Endothelial cell of umbilical vein (primary cell): ENCODE results near the gene CAPN1. TPM values are rescaled to one million over a fixed set of nuclear protein-coding genes. Genes with fewer than 3 reads are reported as not detected.

Experiments
- BruUV-seq: library from RNA; stranded (reverse); fragments of 400-500 nt; replicated peaks from 2 replicates; lab custom pipeline; 2021; lab: Mats Ljungman, UMichigan
- CTCF ChIA-PET: fragments of 300-600, 350-600 bp; sonication (Branson Sonifier 250); formaldehyde crosslinking; loops from one replicate; lab custom pipeline; 2021; ENCODE audit warnings: antibody characterized with exemption, inconsistent platforms; lab: Charles Lee
- POLR2A ChIA-PET: fragments of 300-600, 350-600 bp; sonication (Branson Sonifier 250); formaldehyde crosslinking; loops from one replicate; lab custom pipeline; 2021; ENCODE audit warnings: antibody characterized with exemption, inconsistent platforms; lab: Charles Lee
- DNase-seq: peaks from one replicate; pipeline ENCODE4 v3.0.0-alpha.2; 2011; ENCODE audit warnings: low read depth, low spot score
- FAIRE-seq: peaks from 2 replicates; lab custom pipeline; 2011; peaks lifted over from hg19 to GRCh38; lab: Jason Lieb, UNC
- H2AFZ ChIP-seq: 2 replicates; pipeline ENCODE4 v1.6.0; 2012; ENCODE audit warnings: low read depth, low read length, control low read depth, inconsistent platforms
- H3K27ac ChIP-seq: 2 replicates; pipeline ENCODE4 v1.5.1; 2011; ENCODE audit warnings: low read depth, mild to moderate bottlenecking, control low read depth, low read length, moderate library complexity; ENCODE audit not compliant: insufficient read depth
- H3K27me3 ChIP-seq, 2 experiments: 2 replicates each; pipeline versions ENCODE4 v1.6.0 to v1.6.1; 2011; ENCODE audit warnings: low read length in 2 of 2, mixed read lengths in 1 of 2; ENCODE audit not compliant: control insufficient read depth in 2 of 2, insufficient read depth in 2 of 2
- H3K36me3 ChIP-seq, 2 experiments: 2 replicates in 1 of 2; 3 replicates in 1 of 2; pipeline ENCODE4 v1.5.1; 2011; ENCODE audit warnings: low read length in 2 of 2, mild to moderate bottlenecking in 1 of 2, moderate library complexity in 1 of 2; ENCODE audit not compliant: control insufficient read depth in 2 of 2, insufficient read depth in 2 of 2; ENCODE audit errors: extremely low read depth in 1 of 2
- H3K4me1 ChIP-seq: 3 replicates; pipeline ENCODE4 v1.5.1; 2011; ENCODE audit warnings: mild to moderate bottlenecking, low read length; ENCODE audit not compliant: control insufficient read depth, insufficient read depth; ENCODE audit errors: extremely low read depth
- H3K4me2 ChIP-seq: 2 replicates; pipeline ENCODE4 v1.6.1; 2011; ENCODE audit warnings: low read length, control low read depth, mixed read lengths; ENCODE audit not compliant: insufficient read depth
- H3K4me3 ChIP-seq, 3 experiments: fragments of 200-600 bp in 1 of 3; sonication (generic), shearing (Covaris generic) in 1 of 3; replicated peaks in 1 of 3; 2 replicates each; pipeline ENCODE4 v1.5.1; 2011 to 2016; ENCODE audit warnings: control low read depth in 3 of 3, low read length in 3 of 3, mild to moderate bottlenecking in 2 of 3, inconsistent platforms in 1 of 3, low read depth in 1 of 3, moderate library complexity in 1 of 3; ENCODE audit not compliant: insufficient read depth in 1 of 3
- H3K79me2 ChIP-seq: 2 replicates; pipeline ENCODE4 v1.6.0; 2012; ENCODE audit warnings: low read length, inconsistent platforms; ENCODE audit not compliant: control insufficient read depth, insufficient read depth
- H3K9ac ChIP-seq: replicated peaks from 2 replicates; pipeline ENCODE3; 2011; ENCODE audit warnings: low read length, control low read depth; ENCODE audit not compliant: insufficient read depth; ENCODE audit errors: extremely low read depth
- H3K9me1 ChIP-seq: replicated peaks from 3 replicates; pipeline ENCODE4 v1.6.0; 2011; ENCODE audit warnings: mild to moderate bottlenecking, low read length; ENCODE audit not compliant: control insufficient read depth, insufficient read depth; ENCODE audit errors: extremely low read depth
- H3K9me3 ChIP-seq: replicated peaks from 2 replicates; pipeline ENCODE4 v1.5.1; 2012; ENCODE audit warnings: low read length, inconsistent platforms; ENCODE audit not compliant: control insufficient read depth, insufficient read depth
- H4K20me1 ChIP-seq: replicated peaks from 2 replicates; pipeline ENCODE3; 2011; ENCODE audit warnings: mild to moderate bottlenecking, low read length; ENCODE audit not compliant: control insufficient read depth, insufficient read depth; ENCODE audit errors: extremely low read depth
- EZH2 ChIP-seq: IDR thresholded peaks from 2 replicates; pipeline ENCODE4 v1.6.1; 2012; ENCODE audit warnings: borderline replicate concordance, low read depth, mild to moderate bottlenecking, moderate library complexity, low read length, inconsistent platforms; ENCODE audit not compliant: severe bottlenecking
- FOS ChIP-seq: IDR thresholded peaks from 2 replicates; pipeline ENCODE4 v1.6.1; 2011; ENCODE audit warnings: mild to moderate bottlenecking, low read length, moderate library complexity, borderline replicate concordance; ENCODE audit not compliant: insufficient read depth
- GATA2 ChIP-seq: IDR thresholded peaks from 2 replicates; pipeline ENCODE4 v1.7.0; 2011; ENCODE audit warnings: low read depth, mild to moderate bottlenecking, moderate library complexity, mixed read lengths, low read length; ENCODE audit not compliant: insufficient read length, insufficient read depth
- JUN ChIP-seq: IDR thresholded peaks from 2 replicates; pipeline ENCODE4 v1.6.1; 2011; ENCODE audit warnings: borderline replicate concordance, low read depth; ENCODE audit not compliant: insufficient read length, insufficient read depth
- MYC ChIP-seq: IDR thresholded peaks from one replicate; pipeline ENCODE4 v1.6.1; 2011; ENCODE audit warnings: mild to moderate bottlenecking, low read depth, low read length
- POLR2A ChIP-seq: IDR thresholded peaks from 2 replicates; pipeline ENCODE4 v1.6.1; 2012; ENCODE audit warnings: low read depth, mild to moderate bottlenecking, control low read depth, low read length
- POLR2AphosphoS5 ChIP-seq: IDR thresholded peaks from 2 replicates; pipeline ENCODE4 v1.6.1; 2012; ENCODE audit warnings: low read depth, mild to moderate bottlenecking, control low read depth, low read length, moderate library complexity; ENCODE audit not compliant: insufficient read depth
- dilution Hi-C: fragments of 300-500 bp; cut with MboI; formaldehyde crosslinking; loops from one replicate; pipeline ENCODE4 v1.15.0; 2019; ENCODE audit warnings: low sequenced_read_pairs; ENCODE audit not compliant: extremely low pct_ligation_motif_present
- intact Hi-C: fragments of 100-400 bp; cut with micrococcal nuclease; formaldehyde crosslinking; loops from one replicate; pipeline ENCODE4 v1.10.0; 2022
- polyA plus RNA-seq, 4 experiments: library from polyadenylated mRNA; depleted of rRNA in 3 of 4; stranded (reverse) in 3 of 4; unstranded in 1 of 4; fragments of >200 nt; gene quantifications; 2 replicates each; pipeline versions ENCODE4 v1.2.1 to v1.2.3, GENCODE V29; 2011 to 2012; ENCODE audit warnings: missing spikeins in 1 of 4
- total RNA-seq: library from RNA; stranded (reverse); gene quantifications from 2 replicates; pipeline ENCODE4 v1.2.3, GENCODE V29; 2021
- TF ChIP-seq, protein P1 (sequence below), 2 donors: IDR thresholded peaks; 1 replicate in 1 of 2; 2 replicates in 1 of 2; pipeline ENCODE4 v1.5.1; 2011; ENCODE audit warnings: low read length in 2 of 2, mild to moderate bottlenecking in 2 of 2, moderate library complexity in 2 of 2, control low read depth in 1 of 2, inconsistent platforms in 1 of 2, low read depth in 1 of 2; ENCODE audit not compliant: insufficient read depth in 1 of 2; ENCODE audit errors: extremely low read depth in 1 of 2
- TF ChIP-seq, protein P2 (sequence below): IDR thresholded peaks from 2 replicates; pipeline ENCODE4 v1.6.1; 2011; ENCODE audit not compliant: insufficient read depth, insufficient read length

The CAPN1 gene
- total and polyA plus RNA-seq, 2 donors (not counting 3 experiments of a cell fraction or from before 2014, with no cell fraction given) = 217 to 218 TPM

GRCh38 chr11:65254724-65255123 is 73.0 kb downstream of the CAPN1 start:
- POLR2A ChIA-PET = no interaction called here
- Histone ChIP-seq H3K4me1 (no peaks in the 10 kb centered on the region), H3K9me1 (no peaks in the 10 kb centered on the region), H2AFZ (no peak overlapping the region), H3K9me3 (no peaks in the 10 kb centered on the region), H3K36me3 (no peaks in the 10 kb centered on the region), H3K4me3 (no peak overlapping the region), H3K4me2 (no peak overlapping the region), H3K27ac (no peak overlapping the region), H3K9ac (no peak overlapping the region), H3K79me2 (no peaks in the 10 kb centered on the region), H3K27me3 (no peaks in the 10 kb centered on the region), H4K20me1 (no peaks in the 10 kb centered on the region)
- TF ChIP-seq POLR2A (no peak), MYC (no peak)
- no TSS peak for BruUV-seq
- dilution Hi-C loops (no loop called here), intact Hi-C loops (loop anchor here (2.0 kb wide), 1 partner anchor 144 kb away; the partner anchor contains the start of gene TM7SF2)
- no peak for FAIRE-seq
- no peak for DNase-seq
- CTCF ChIA-PET = interaction anchor here (2.2 to 4.9 kb wide), 3 partner anchors 29 to 75 kb away, joined by 5 to 27 read pairs (median 12); no protein-coding TSS in a partner anchor

DNA sequence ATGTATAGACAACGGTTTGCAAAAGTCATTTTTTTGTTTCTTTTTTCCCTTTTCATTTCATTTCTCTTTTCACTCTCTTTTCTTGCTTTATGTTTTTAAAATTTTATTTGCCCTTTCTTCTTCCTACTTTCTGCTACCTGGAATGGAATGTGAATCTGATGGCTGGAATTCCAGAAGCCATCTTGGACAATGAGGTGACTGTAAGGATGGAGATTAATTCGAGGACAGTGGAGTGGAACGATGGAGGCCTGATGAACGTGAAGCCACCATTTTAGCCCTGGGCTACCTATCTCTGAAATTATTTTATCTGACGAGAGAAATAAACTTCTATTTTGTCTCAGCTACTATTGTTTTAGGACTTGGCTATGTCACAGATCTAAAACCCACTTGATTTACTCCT is 77.3 kb downstream of the CAPN1 start:
- no peaks in the 10 kb centered on the region for H3K9me3 ChIP-seq
- H3K27ac ChIP-seq = no peak overlapping the region
- no peak for FAIRE-seq
- no TSS peak for BruUV-seq
- TF ChIP-seq JUN = no peak
- no peak for TF ChIP-seq EZH2
- no peak for TF ChIP-seq FOS
- TF ChIP-seq POLR2A = no peak
- TF ChIP-seq, protein P1, sequence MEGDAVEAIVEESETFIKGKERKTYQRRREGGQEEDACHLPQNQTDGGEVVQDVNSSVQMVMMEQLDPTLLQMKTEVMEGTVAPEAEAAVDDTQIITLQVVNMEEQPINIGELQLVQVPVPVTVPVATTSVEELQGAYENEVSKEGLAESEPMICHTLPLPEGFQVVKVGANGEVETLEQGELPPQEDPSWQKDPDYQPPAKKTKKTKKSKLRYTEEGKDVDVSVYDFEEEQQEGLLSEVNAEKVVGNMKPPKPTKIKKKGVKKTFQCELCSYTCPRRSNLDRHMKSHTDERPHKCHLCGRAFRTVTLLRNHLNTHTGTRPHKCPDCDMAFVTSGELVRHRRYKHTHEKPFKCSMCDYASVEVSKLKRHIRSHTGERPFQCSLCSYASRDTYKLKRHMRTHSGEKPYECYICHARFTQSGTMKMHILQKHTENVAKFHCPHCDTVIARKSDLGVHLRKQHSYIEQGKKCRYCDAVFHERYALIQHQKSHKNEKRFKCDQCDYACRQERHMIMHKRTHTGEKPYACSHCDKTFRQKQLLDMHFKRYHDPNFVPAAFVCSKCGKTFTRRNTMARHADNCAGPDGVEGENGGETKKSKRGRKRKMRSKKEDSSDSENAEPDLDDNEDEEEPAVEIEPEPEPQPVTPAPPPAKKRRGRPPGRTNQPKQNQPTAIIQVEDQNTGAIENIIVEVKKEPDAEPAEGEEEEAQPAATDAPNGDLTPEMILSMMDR (IDR thresholded peaks at IDR 0.05; ENCODE audit: extremely low read depth in 1 of 2, insufficient read depth in 1 of 2, low read depth in 1 of 2, low read length in 2 of 2) = no peak
- no peak for TF ChIP-seq MYC
- TF ChIP-seq POLR2AphosphoS5 = no peak
- TF ChIP-seq, protein P2, sequence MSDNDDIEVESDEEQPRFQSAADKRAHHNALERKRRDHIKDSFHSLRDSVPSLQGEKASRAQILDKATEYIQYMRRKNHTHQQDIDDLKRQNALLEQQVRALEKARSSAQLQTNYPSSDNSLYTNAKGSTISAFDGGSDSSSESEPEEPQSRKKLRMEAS = no peak
- TF ChIP-seq GATA2 = no peak
- peaks cover 11% of the 10 kb centered on the region for H3K4me1 ChIP-seq
- ChIA-PET POLR2A (no interaction called here), CTCF (interaction anchor here (2.0 kb wide), 1 partner anchor 16 kb away, joined by 4 read pairs; no protein-coding TSS in a partner anchor)
- intact Hi-C loops (no loop called here), dilution Hi-C loops (no loop called here)
- H3K36me3 ChIP-seq = no peaks in the 10 kb centered on the region
- H3K27me3 ChIP-seq = no peaks in the 10 kb centered on the region
- H3K4me2 ChIP-seq = no peak overlapping the region
- no peaks in the 10 kb centered on the region for H3K9me1 ChIP-seq
- no peaks in the 10 kb centered on the region for H4K20me1 ChIP-seq
- H3K79me2 ChIP-seq = peaks cover 19% of the 10 kb centered on the region
- no peak for DNase-seq
- no peak overlapping the region for H3K4me3 ChIP-seq
- H2AFZ ChIP-seq = no peak overlapping the region
- no peak overlapping the region for H3K9ac ChIP-seq
